GM19372 (cell line): ENCODE measurements around the gene RUVBL1.
A peak's percentile ranks its signal among the peaks of the same experiment; 100 is the strongest.

Experiments used
- ATAC-seq: cut with Tn5 transposase; IDR thresholded peaks from one replicate; pipeline ENCODE4 v1.9.1; 2021; ENCODE audit warnings: mild to moderate bottlenecking, low read depth, moderate library complexity; ENCODE audit not compliant: unreplicated experiment

The RUVBL1 gene

GRCh38 chr3:128143496-128143895 lies 19.9 kb upstream of the RUVBL1 start:
- ATAC-seq = no peak

GRCh38 chr3:128133273-128133883 lies 9.8 kb upstream of the RUVBL1 start:
- ATAC-seq = no peak

GRCh38 chr3:128131897-128132646 lies 8.5 kb upstream of the RUVBL1 start:
- no peak for ATAC-seq

- no peak for ATAC-seq
These were observed 4.6 kb upstream of the RUVBL1 start for GRCh38 chr3:128128251-128128650.

GRCh38 chr3:128127236-128127635 lies 3.6 kb upstream of the RUVBL1 start:
- no peak for ATAC-seq

GRCh38 chr3:128123156-128123537 lies 465 bp downstream of the RUVBL1 start:
- no peak for ATAC-seq

GRCh38 chr3:128122013-128122412 lies 1.6 kb downstream of the RUVBL1 start:
- ATAC-seq = no peak

- ATAC-seq = no peak
These were observed 9.5 kb downstream of the RUVBL1 start for GRCh38 chr3:128113817-128114794.

GRCh38 chr3:128112357-128112968 lies 11.1 kb downstream of the RUVBL1 start:
- ATAC-seq = no peak

GRCh38 chr3:128111147-128111546 lies 12.5 kb downstream of the RUVBL1 start:
- ATAC-seq = no peak

- ATAC-seq = no peak
These were observed 15.8 kb downstream of the RUVBL1 start for GRCh38 chr3:128107834-128108233.

GRCh38 chr3:128103136-128103676 lies 20.4 kb downstream of the RUVBL1 start:
- no peak for ATAC-seq

- ATAC-seq = no peak
These were observed 23.0 kb downstream of the RUVBL1 start for GRCh38 chr3:128100638-128101037.

- no peak for ATAC-seq
These were observed 23.5 kb downstream of the RUVBL1 start for GRCh38 chr3:128100161-128100560.

- no peak for ATAC-seq
These were observed 25.4 kb downstream of the RUVBL1 start for GRCh38 chr3:128098234-128098633.

- peak; percentile 91 for ATAC-seq
These were observed 28.3 kb downstream of the RUVBL1 start for GRCh38 chr3:128095222-128095703.

- no peak for ATAC-seq
These were observed 29.1 kb downstream of the RUVBL1 start for GRCh38 chr3:128094295-128095151.

- no peak for ATAC-seq
These were observed 32.0 kb downstream of the RUVBL1 start for GRCh38 chr3:128091586-128091985.

- ATAC-seq = no peak
These were observed 34.5 kb downstream of the RUVBL1 start for GRCh38 chr3:128089135-128089534.
